Measurements from ENCODE around the gene EYA3. TPM values are rescaled to one million over a fixed set of nuclear protein-coding genes. Genes with fewer than 3 reads are reported as not detected.

EYA3 gene
- total RNA-seq, 1 experiment from 2014 or later, result 29.4 TPM

- H3K27ac Mint-ChIP-seq, result no peak overlapping the region
- TF ChIP-seq MAX (CRISPR knock-in tag; IDR thresholded peaks at IDR 0.05) (no peak), SOX15 (CRISPR knock-in tag; IDR thresholded peaks at IDR 0.05) (no peak), ZNF671 (CRISPR knock-in tag; IDR thresholded peaks at IDR 0.05) (no peak), ZBTB21 (CRISPR knock-in tag; IDR thresholded peaks at IDR 0.05; ENCODE audit: borderline replicate concordance) (no peak), PRRX2 (CRISPR knock-in tag; IDR thresholded peaks at IDR 0.05) (no peak), NR2C2 (CRISPR knock-in tag; IDR thresholded peaks at IDR 0.05) (no peak), ZNF219 (CRISPR knock-in tag; IDR thresholded peaks at IDR 0.05; ENCODE audit: borderline replicate concordance) (no peak), GRHL2 (CRISPR knock-in tag; IDR thresholded peaks at IDR 0.05; ENCODE audit: insufficient replicate concordance, severe bottlenecking) (no peak)
- no peaks in the 10 kb centered on the region for H3K4me1 Mint-ChIP-seq
- H3K27me3 Mint-ChIP-seq (ENCODE audit: low read depth), result no peaks in the 10 kb centered on the region
- H3K9me3 Mint-ChIP-seq, result no peaks in the 10 kb centered on the region
- DNase-seq (ENCODE audit: low spot score) (no peak), ATAC-seq (no peak)
- ChIA-PET POLR2A (interaction anchor here (0.5 kb wide), 1 partner anchor 1185 kb away, joined by 3 read pairs; no protein-coding TSS in a partner anchor), CTCF (no interaction called here)
- H3K4me3 Mint-ChIP-seq, result no peak overlapping the region
- peaks cover 56% of the 10 kb centered on the region for H3K36me3 Mint-ChIP-seq
Measured at GRCh38 chr1:27992276-27992675, 96.1 kb downstream of the EYA3 start.

GRCh38 chr1:27990920-27991537 lies 97.4 kb downstream of the EYA3 start:
- Mint-ChIP-seq H3K27me3 (ENCODE audit: low read depth) (no peaks in the 10 kb centered on the region), H3K4me3 (no peak overlapping the region), H3K9me3 (no peaks in the 10 kb centered on the region), H3K36me3 (peaks cover 47% of the 10 kb centered on the region), H3K4me1 (no peaks in the 10 kb centered on the region), H3K27ac (no peak overlapping the region)
- DNase-seq (ENCODE audit: low spot score) (no peak), ATAC-seq (no peak)
- CTCF ChIA-PET, result interaction anchor here (0.6 kb wide), 1 partner anchor 133 kb away, joined by 3 read pairs; no protein-coding TSS in a partner anchor
- POLR2A ChIA-PET, result no interaction called here
- no peak for TF ChIP-seq USF2 (CRISPR knock-in tag; IDR thresholded peaks at IDR 0.05)
- TF ChIP-seq ZMAT4 (CRISPR knock-in tag; IDR thresholded peaks at IDR 0.05), result no peak
- no peak for TF ChIP-seq ZNF263 (CRISPR knock-in tag; IDR thresholded peaks at IDR 0.05; ENCODE audit: low read depth)
- no peak for TF ChIP-seq TEAD4 (CRISPR knock-in tag; IDR thresholded peaks at IDR 0.05)
- TF ChIP-seq PREB (CRISPR knock-in tag; IDR thresholded peaks at IDR 0.05; ENCODE audit: borderline replicate concordance), result no peak
- no peak for TF ChIP-seq PRRX2 (CRISPR knock-in tag; IDR thresholded peaks at IDR 0.05)
- TF ChIP-seq ATF2 (CRISPR knock-in tag; IDR thresholded peaks at IDR 0.05; ENCODE audit: borderline replicate concordance, low read depth), result no peak
- no peak for TF ChIP-seq ZSCAN18 (CRISPR knock-in tag; IDR thresholded peaks at IDR 0.05)
- TF ChIP-seq NFE2L1 (CRISPR knock-in tag; IDR thresholded peaks at IDR 0.05), result no peak
- TF ChIP-seq GTF2I (CRISPR knock-in tag; conservative IDR thresholded peaks at IDR 0.05), result no peak
- TF ChIP-seq SMAD3 (CRISPR knock-in tag; IDR thresholded peaks at IDR 0.05; ENCODE audit: borderline replicate concordance), result no peak
- no peak for TF ChIP-seq FOXJ3 (CRISPR knock-in tag; IDR thresholded peaks at IDR 0.05; ENCODE audit: borderline replicate concordance)
- TF ChIP-seq NFATC4 (CRISPR knock-in tag; IDR thresholded peaks at IDR 0.05), result no peak
- TF ChIP-seq JAZF1 (CRISPR knock-in tag; IDR thresholded peaks at IDR 0.05), result no peak
- TF ChIP-seq AFF4 (CRISPR knock-in tag; IDR thresholded peaks at IDR 0.05; ENCODE audit: borderline replicate concordance), result no peak
- no peak for TF ChIP-seq ZNF512 (CRISPR knock-in tag; IDR thresholded peaks at IDR 0.05; ENCODE audit: borderline replicate concordance)

All from WTC11 (cell line).